SK-N-SH (cell line): ENCODE measurements around the gene RNF151. TPM values are rescaled to one million over a fixed set of nuclear protein-coding genes. Genes with fewer than 3 reads are reported as not detected.
"Not testable (repeated sequence)": the region's sequence is repeated elsewhere in the genome, so short reads cannot be mapped to it uniquely, and the experiment has no call there.

Experiments
- CTCF ChIA-PET: fragments of 300-600, 350-600 bp; formaldehyde crosslinking; extraction: SDS; loops from one replicate; lab custom pipeline; 2021; lab: Yijun Ruan, JAX
- POLR2A ChIA-PET: fragments of 350-600 bp; sonication (Branson Sonifier 250); formaldehyde crosslinking; extraction: SDS; loops from one replicate; lab custom pipeline; 2020; ENCODE audit warnings: antibody characterized with exemption, inconsistent platforms; lab: Yijun Ruan, JAX
- DNase-seq: peaks from one replicate; pipeline ENCODE4 v3.0.0; 2012
- H2AFZ ChIP-seq: fragments of 200-600 bp; sonication (generic); 2 replicates; pipeline ENCODE4 v1.8.1; 2016; ENCODE audit warnings: antibody characterized with exemption, mild to moderate bottlenecking, low read depth
- H3F3A ChIP-seq: fragments of 200-600 bp; sonication (generic); replicated peaks from 2 replicates; pipeline ENCODE3; 2016; ENCODE audit warnings: antibody characterized with exemption, mild to moderate bottlenecking; ENCODE audit not compliant: insufficient read depth
- H3K27ac ChIP-seq, 2 experiments: fragments of 200-500 bp in 1 of 2; fragments of 200-600 bp in 1 of 2; sonication (Bioruptor generic) in 1 of 2; sonication (generic), shearing (Covaris generic) in 1 of 2; 2 replicates each; pipeline versions ENCODE4 v1.5.1 to v1.6.1; 2014 to 2016; ENCODE audit warnings: low read depth in 2 of 2, inconsistent platforms in 1 of 2, low read length in 1 of 2, mild to moderate bottlenecking in 1 of 2, mixed read lengths in 1 of 2
- H3K27me3 ChIP-seq: fragments of 200-600 bp; sonication (generic), shearing (Covaris generic); 2 replicates; pipeline ENCODE4 v1.6.1; 2016; ENCODE audit warnings: mixed run types; ENCODE audit not compliant: insufficient read depth
- H3K36me3 ChIP-seq, 2 experiments: fragments of 200-500 bp in 1 of 2; fragments of 200-600 bp in 1 of 2; sonication (Bioruptor generic) in 1 of 2; sonication (generic) in 1 of 2; replicated peaks in 1 of 2; 2 replicates each; pipeline versions ENCODE3 to v1.5.1; 2014 to 2016; ENCODE audit warnings: low read length in 1 of 2, mild to moderate bottlenecking in 1 of 2; ENCODE audit not compliant: insufficient read depth in 2 of 2, control insufficient read depth in 1 of 2
- H3K4me1 ChIP-seq, 2 experiments: fragments of 200-500 bp in 1 of 2; fragments of 200-600 bp in 1 of 2; sonication (Bioruptor generic) in 1 of 2; sonication (generic), shearing (Covaris generic) in 1 of 2; 2 replicates each; pipeline versions ENCODE4 v1.5.1 to v1.6.1; 2014 to 2016; ENCODE audit warnings: low read depth in 1 of 2, low read length in 1 of 2, mixed run types in 1 of 2; ENCODE audit not compliant: insufficient read depth in 2 of 2, control insufficient read depth in 1 of 2
- H3K4me2 ChIP-seq: fragments of 200-600 bp; sonication (generic), shearing (Covaris generic); 2 replicates; pipeline ENCODE4 v1.6.1; 2017; ENCODE audit warnings: mixed run types
- H3K4me3 ChIP-seq, 2 experiments: fragments of 200-500 bp in 1 of 2; fragments of 200-600 bp in 1 of 2; sonication (Bioruptor generic) in 1 of 2; sonication (generic), shearing (Covaris generic) in 1 of 2; 2 replicates each; pipeline versions ENCODE4 v1.5.1 to v1.8.1; 2014 to 2016; ENCODE audit warnings: low read depth in 2 of 2, inconsistent platforms in 1 of 2, low read length in 1 of 2, mild to moderate bottlenecking in 1 of 2, mixed read lengths in 1 of 2, moderate library complexity in 1 of 2
- H3K79me2 ChIP-seq: fragments of 200-600 bp; sonication (generic); 2 replicates; pipeline ENCODE4 v1.8.1; 2017; ENCODE audit warnings: mild to moderate bottlenecking; ENCODE audit not compliant: insufficient read depth
- H3K9ac ChIP-seq: fragments of 200-600 bp; sonication (generic); 2 replicates; pipeline ENCODE4 v1.6.1; 2017; ENCODE audit warnings: mixed run types
- H3K9me2 ChIP-seq: fragments of 200-600 bp; sonication (generic); 2 replicates; pipeline ENCODE4 v1.6.1; 2017; ENCODE audit warnings: mixed run types
- H3K9me3 ChIP-seq: fragments of 200-600 bp; sonication (generic); 2 replicates; pipeline ENCODE4 v1.6.1; 2017; ENCODE audit warnings: mixed run types, mild to moderate bottlenecking, moderate library complexity
- H4K20me1 ChIP-seq: fragments of 200-600 bp; sonication (generic); 2 replicates; pipeline ENCODE4 v1.6.1; 2017; ENCODE audit warnings: mild to moderate bottlenecking, mixed run types; ENCODE audit not compliant: insufficient read depth
- CHD2 ChIP-seq: fragments of 150-350 bp; IDR thresholded peaks from 2 replicates; pipeline ENCODE4 v1.6.1; 2018; ENCODE audit warnings: low read length; ENCODE audit not compliant: partially characterized antibody
- ELF1 ChIP-seq: IDR thresholded peaks from 2 replicates; pipeline ENCODE4 v1.4.0; 2012
- EP300 ChIP-seq, 2 experiments: IDR thresholded peaks; 2 replicates each; pipeline versions ENCODE4 v1.4.0 to v1.6.1; 2012; ENCODE audit warnings: borderline replicate concordance in 1 of 2, low read depth in 1 of 2, low read length in 1 of 2
- FOXJ3 ChIP-seq: sonication (generic); formaldehyde crosslinking; IDR thresholded peaks from 2 replicates; pipeline ENCODE4 v1.5.1; 2020; ENCODE audit warnings: mild to moderate bottlenecking, missing genetic modification reagents
- FOXM1 ChIP-seq: IDR thresholded peaks from 2 replicates; pipeline ENCODE4 v1.4.0; 2012; ENCODE audit warnings: low read depth, mild to moderate bottlenecking
- GABPA ChIP-seq: IDR thresholded peaks from 2 replicates; pipeline ENCODE4 v1.4.0; 2012; ENCODE audit warnings: low read depth, mild to moderate bottlenecking
- GATA2 ChIP-seq: sonication (generic); formaldehyde crosslinking; IDR thresholded peaks from 2 replicates; pipeline ENCODE4 v1.5.0; 2020; ENCODE audit warnings: mild to moderate bottlenecking, missing genetic modification reagents
- JUND ChIP-seq: IDR thresholded peaks from 2 replicates; pipeline ENCODE4 v1.4.0; 2012
- MEF2A ChIP-seq: IDR thresholded peaks from 2 replicates; pipeline ENCODE4 v1.4.0; 2012; ENCODE audit warnings: low read depth, borderline replicate concordance
- MXI1 ChIP-seq: IDR thresholded peaks from 2 replicates; pipeline ENCODE4 v1.6.1; 2012; ENCODE audit warnings: mild to moderate bottlenecking, low read depth, low read length, improper control_type of control experiment
- NRF1 ChIP-seq: IDR thresholded peaks from 2 replicates; pipeline ENCODE4 v1.6.1; 2012; ENCODE audit warnings: low read depth, mild to moderate bottlenecking, low read length
- POLR2AphosphoS5 ChIP-seq: IDR thresholded peaks from 2 replicates; pipeline ENCODE4 v1.6.1; 2012; ENCODE audit warnings: low read depth, low read length
- SIN3A ChIP-seq: IDR thresholded peaks from 2 replicates; pipeline ENCODE4 v1.6.1; 2012; ENCODE audit warnings: low read depth, mild to moderate bottlenecking, low read length, moderate library complexity, borderline replicate concordance
- SMC3 ChIP-seq: IDR thresholded peaks from 2 replicates; pipeline ENCODE4 v1.6.1; 2012; ENCODE audit warnings: low read depth, low read length, improper control_type of control experiment
- TAF1 ChIP-seq: IDR thresholded peaks from 2 replicates; pipeline ENCODE4 v1.6.1; 2012; ENCODE audit warnings: low read depth, mild to moderate bottlenecking, low read length, moderate library complexity, borderline replicate concordance
- YY1 ChIP-seq: IDR thresholded peaks from 2 replicates; pipeline ENCODE4 v1.4.0; 2012; ENCODE audit warnings: low read depth, mild to moderate bottlenecking
- WGBS: methylation state at CpG from one replicate; pipeline ENCODE4 v1.1.6; 2017; ENCODE audit warnings: low lambda C conversion rate; 5-methylcytosine and 5-hydroxymethylcytosine counted together
- polyA plus RNA-seq, 3 experiments: library from polyadenylated mRNA; depleted of rRNA; stranded (reverse); fragments of >200 nt; gene quantifications; 2 replicates each; pipeline ENCODE4 v1.2.3, GENCODE V29; 2012
- TF ChIP-seq, protein P1 (sequence below): IDR thresholded peaks from 2 replicates; pipeline ENCODE4 v1.6.1; 2012; ENCODE audit warnings: mild to moderate bottlenecking, low read depth, low read length, moderate library complexity
- TF ChIP-seq, protein P2 (sequence below): IDR thresholded peaks from 2 replicates; pipeline ENCODE4 v1.4.0; 2012; ENCODE audit warnings: low read depth
- TF ChIP-seq, protein P3 (sequence below): fragments of 150-350 bp; IDR thresholded peaks from 2 replicates; pipeline ENCODE4 v1.6.1; 2016; ENCODE audit warnings: mild to moderate bottlenecking, low read depth, low read length

RNF151 gene
- polyA plus RNA-seq, 1 of the 3 experiments (the other 2 are of a cell fraction): 0.07 TPM

DNA sequence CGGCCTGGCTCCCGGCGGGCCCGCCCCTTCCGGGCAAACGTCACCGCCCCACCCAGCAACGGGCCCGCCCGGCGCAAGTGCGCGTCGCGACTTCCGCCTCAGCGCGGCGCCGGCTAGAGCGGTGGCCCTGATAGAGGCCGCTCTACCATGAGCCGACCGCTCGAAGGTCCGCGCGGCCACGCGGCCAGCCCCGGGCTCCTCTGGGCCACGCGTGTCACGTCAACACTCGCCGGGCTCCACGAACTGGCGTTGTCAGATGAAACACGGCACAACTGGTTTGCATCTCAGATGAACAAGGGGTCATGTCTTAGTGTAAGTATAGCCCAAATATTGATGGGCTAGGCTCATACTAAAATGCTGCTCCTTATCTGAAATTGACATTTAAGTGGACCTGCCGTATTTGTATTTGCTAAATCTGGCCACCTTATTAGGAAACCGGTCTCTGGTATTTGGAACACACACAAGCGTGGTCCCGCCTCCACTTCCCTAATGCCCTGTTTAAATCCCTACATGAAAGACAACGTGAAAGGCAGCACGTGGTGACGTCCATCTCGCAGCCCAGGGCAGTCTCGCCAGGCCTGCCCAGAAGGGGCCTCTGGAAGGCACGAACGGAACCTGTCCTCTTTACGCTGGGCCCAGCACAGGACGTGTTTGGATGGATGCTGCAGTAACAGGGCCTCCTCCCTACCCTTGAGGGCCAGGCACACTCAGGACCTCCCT, 43.3 kb downstream of the RNF151 start, which contains the start of gene ZNF598:
Gene ZNF598, minus strand, starts transcription at position 31 of the 720 bp plus-strand sequence.
- Histone ChIP-seq H3F3A (peaks cover 9% of the 10 kb centered on the region), H3K4me3 (peak within 1 kb of the TSS; percentile 90 to 91), H3K27me3 (no peaks in the 10 kb centered on the region), H2AFZ (peak within 1 kb of the TSS; percentile 77; the same call in 1 of the 2 replicates), H3K36me3 (peaks cover 0 to 6% of the 10 kb centered on the region in 2 experiments), H4K20me1 (peaks cover 42% of the 10 kb centered on the region), H3K27ac (peak within 1 kb of the TSS; percentile 81 to 87), H3K4me2 (peak within 1 kb of the TSS; percentile 97), H3K9me3 (no peaks in the 10 kb centered on the region), H3K4me1 (peaks cover 18 to 46% of the 10 kb centered on the region in 2 experiments; a peak in 3 of 4 replicates), H3K79me2 (peaks cover 56% of the 10 kb centered on the region), H3K9ac (peak within 1 kb of the TSS; percentile 95), H3K9me2 (no peaks in the 10 kb centered on the region)
- POLR2A ChIA-PET: no interaction called here
- TF ChIP-seq, protein P1, sequence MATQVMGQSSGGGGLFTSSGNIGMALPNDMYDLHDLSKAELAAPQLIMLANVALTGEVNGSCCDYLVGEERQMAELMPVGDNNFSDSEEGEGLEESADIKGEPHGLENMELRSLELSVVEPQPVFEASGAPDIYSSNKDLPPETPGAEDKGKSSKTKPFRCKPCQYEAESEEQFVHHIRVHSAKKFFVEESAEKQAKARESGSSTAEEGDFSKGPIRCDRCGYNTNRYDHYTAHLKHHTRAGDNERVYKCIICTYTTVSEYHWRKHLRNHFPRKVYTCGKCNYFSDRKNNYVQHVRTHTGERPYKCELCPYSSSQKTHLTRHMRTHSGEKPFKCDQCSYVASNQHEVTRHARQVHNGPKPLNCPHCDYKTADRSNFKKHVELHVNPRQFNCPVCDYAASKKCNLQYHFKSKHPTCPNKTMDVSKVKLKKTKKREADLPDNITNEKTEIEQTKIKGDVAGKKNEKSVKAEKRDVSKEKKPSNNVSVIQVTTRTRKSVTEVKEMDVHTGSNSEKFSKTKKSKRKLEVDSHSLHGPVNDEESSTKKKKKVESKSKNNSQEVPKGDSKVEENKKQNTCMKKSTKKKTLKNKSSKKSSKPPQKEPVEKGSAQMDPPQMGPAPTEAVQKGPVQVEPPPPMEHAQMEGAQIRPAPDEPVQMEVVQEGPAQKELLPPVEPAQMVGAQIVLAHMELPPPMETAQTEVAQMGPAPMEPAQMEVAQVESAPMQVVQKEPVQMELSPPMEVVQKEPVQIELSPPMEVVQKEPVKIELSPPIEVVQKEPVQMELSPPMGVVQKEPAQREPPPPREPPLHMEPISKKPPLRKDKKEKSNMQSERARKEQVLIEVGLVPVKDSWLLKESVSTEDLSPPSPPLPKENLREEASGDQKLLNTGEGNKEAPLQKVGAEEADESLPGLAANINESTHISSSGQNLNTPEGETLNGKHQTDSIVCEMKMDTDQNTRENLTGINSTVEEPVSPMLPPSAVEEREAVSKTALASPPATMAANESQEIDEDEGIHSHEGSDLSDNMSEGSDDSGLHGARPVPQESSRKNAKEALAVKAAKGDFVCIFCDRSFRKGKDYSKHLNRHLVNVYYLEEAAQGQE: peak; percentile 31; the same call in 1 of the 2 replicates
- TF ChIP-seq POLR2AphosphoS5 (peak; percentile 72), NRF1 (no peak), FOXM1 (no peak), GABPA (peak; percentile 89), SMC3 (no peak), CHD2 (peak; percentile 53), GATA2 (CRISPR knock-in tag) (no peak), MEF2A (no peak), YY1 (no peak), EP300 (IDR thresholded peaks at IDR 0.05; ENCODE audit: borderline replicate concordance in 1 of 2, low read depth in 1 of 2, low read length in 1 of 2) (no peak), JUND (no peak), SIN3A (peak; percentile 59; the same call in 1 of the 2 replicates), FOXJ3 (CRISPR knock-in tag) (no peak; the same call in 1 of the 2 replicates), ELF1 (peak; percentile 74), MXI1 (peak; percentile 89), TAF1 (peak; percentile 80)
- TF ChIP-seq, protein P2, sequence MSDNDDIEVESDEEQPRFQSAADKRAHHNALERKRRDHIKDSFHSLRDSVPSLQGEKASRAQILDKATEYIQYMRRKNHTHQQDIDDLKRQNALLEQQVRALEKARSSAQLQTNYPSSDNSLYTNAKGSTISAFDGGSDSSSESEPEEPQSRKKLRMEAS: peak; percentile 87; the same call in 1 of the 2 replicates
- TF ChIP-seq, protein P3, sequence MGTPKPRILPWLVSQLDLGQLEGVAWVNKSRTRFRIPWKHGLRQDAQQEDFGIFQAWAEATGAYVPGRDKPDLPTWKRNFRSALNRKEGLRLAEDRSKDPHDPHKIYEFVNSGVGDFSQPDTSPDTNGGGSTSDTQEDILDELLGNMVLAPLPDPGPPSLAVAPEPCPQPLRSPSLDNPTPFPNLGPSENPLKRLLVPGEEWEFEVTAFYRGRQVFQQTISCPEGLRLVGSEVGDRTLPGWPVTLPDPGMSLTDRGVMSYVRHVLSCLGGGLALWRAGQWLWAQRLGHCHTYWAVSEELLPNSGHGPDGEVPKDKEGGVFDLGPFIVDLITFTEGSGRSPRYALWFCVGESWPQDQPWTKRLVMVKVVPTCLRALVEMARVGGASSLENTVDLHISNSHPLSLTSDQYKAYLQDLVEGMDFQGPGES: no peak
- peak; percentile 98 for DNase-seq
- CTCF ChIA-PET: interaction anchor here (1.1 kb wide), 1 partner anchor 12 kb away, joined by 3 read pairs; no protein-coding TSS in a partner anchor
- WGBS: 9% methylated on average over 13 of the region's 52 CpGs

DNA sequence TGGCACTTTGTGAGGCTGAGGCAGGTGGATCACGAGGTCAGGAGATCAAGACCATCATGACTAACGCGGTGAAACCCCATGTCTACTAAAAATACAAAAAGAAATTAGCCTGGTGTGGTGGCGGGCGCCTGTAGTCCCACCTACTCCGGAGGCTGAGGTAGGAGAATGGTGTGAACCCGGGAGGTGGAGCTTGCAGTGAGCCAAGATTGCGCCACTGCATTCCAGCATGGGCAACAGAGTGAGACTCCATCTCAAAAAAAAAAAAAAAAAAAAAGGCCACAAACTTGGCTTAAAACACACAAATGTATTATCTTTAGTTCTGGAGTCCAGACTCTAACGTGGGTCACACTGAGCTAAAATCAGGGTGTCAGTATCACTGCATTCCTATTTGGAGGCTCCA, 45.1 kb downstream of the RNF151 start:
- peaks cover 38% of the 10 kb centered on the region for H3K79me2 ChIP-seq
- H2AFZ ChIP-seq, H3K36me3 ChIP-seq, H3K9me2 ChIP-seq, H3K9ac ChIP-seq, H3K4me3 ChIP-seq, DNase-seq, H3F3A ChIP-seq, H3K4me2 ChIP-seq, H3K27me3 ChIP-seq, H3K27ac ChIP-seq, H3K9me3 ChIP-seq: not testable (repeated sequence)
- peaks cover 25% of the 10 kb centered on the region for H4K20me1 ChIP-seq
- CTCF ChIA-PET: interaction anchor here (1.0 to 2.4 kb wide), 3 partner anchors 8 to 11 kb away, joined by 5 to 13 read pairs (median 11); partner anchors contain the start of gene NPW
- H3K4me1 ChIP-seq: peaks cover 12 to 28% of the 10 kb centered on the region in 2 experiments; a peak in 3 of 4 replicates
- POLR2A ChIA-PET: interaction anchor here (1.0 to 1.1 kb wide), 2 partner anchors 142 to 144 kb away, joined by 3 to 4 read pairs; partner anchors contain the start of gene TRAF7
- 89% methylated on average over 9 of the region's 9 CpGs for WGBS
